HCT116 (cell line): ENCODE measurements around the gene TAS2R30. TPM values are rescaled to one million over a fixed set of nuclear protein-coding genes. Genes with fewer than 3 reads are reported as not detected.

Experiments
- ATAC-seq: fragments of 200-7000 bp; cut with Tn5 transposase; 2 replicates; pipeline ENCODE4 v1.9.1; 2020; ENCODE audit warnings: mild to moderate bottlenecking, moderate library complexity
- BruUV-seq: library from RNA; stranded (reverse); fragments of 400-500 nt; replicated peaks from 2 replicates; lab custom pipeline; 2021; lab: Mats Ljungman, UMichigan
- CTCF ChIA-PET: fragments of 300-600 bp; sonication (Branson Sonifier 250); formaldehyde crosslinking; loops from one replicate; lab custom pipeline; 2021; ENCODE audit warnings: antibody characterized with exemption; lab: Charles Lee
- POLR2A ChIA-PET: fragments of 300-600, 350-600 bp; sonication (Branson Sonifier 250); formaldehyde crosslinking; loops from one replicate; lab custom pipeline; 2021; ENCODE audit warnings: antibody characterized with exemption; lab: Charles Lee
- RAD21 ChIA-PET, 2 experiments: fragments of 300-600 bp; sonication (Branson Sonifier 250); formaldehyde crosslinking; loops; one replicate each; lab custom pipeline; 2023; ENCODE audit warnings: low total read pairs in 2 of 2; ENCODE audit not compliant: uncharacterized antibody in 2 of 2, unreplicated experiment in 2 of 2, low non-redundant PET in 1 of 2; lab: Charles Lee
- DNase-seq: peaks from one replicate; pipeline ENCODE4 v3.0.0-alpha.2; 2010; ENCODE audit warnings: low read depth, low spot score
- H2AFZ ChIP-seq: fragments of 200-600 bp; shearing (Covaris generic), sonication (generic); 2 replicates; pipeline ENCODE4 v1.6.1; 2017; ENCODE audit warnings: low read depth, mixed run types, mixed read lengths, antibody characterized with exemption, low read length; ENCODE audit not compliant: poor library complexity, severe bottlenecking
- H3K27ac ChIP-seq: 2 replicates; pipeline ENCODE4 v1.5.1; 2012; ENCODE audit warnings: low read depth, low read length
- H3K27me3 ChIP-seq: fragments of 200-600 bp; sonication (generic); 2 replicates; pipeline ENCODE4 v1.6.1; 2016; ENCODE audit warnings: mixed run types, low read length, mixed read lengths; ENCODE audit not compliant: insufficient read depth
- H3K36me3 ChIP-seq, 2 experiments: fragments of 200-500 bp in 1 of 2; fragments of 200-600 bp in 1 of 2; sonication (Bioruptor generic) in 1 of 2; sonication (generic) in 1 of 2; 2 replicates each; pipeline versions ENCODE4 v1.5.1 to v1.6.1; 2014 to 2016; ENCODE audit warnings: low read length in 2 of 2, inconsistent platforms in 1 of 2, mixed read lengths in 1 of 2, mixed run types in 1 of 2; ENCODE audit not compliant: insufficient read depth in 2 of 2, control insufficient read depth in 1 of 2
- H3K4me1 ChIP-seq, 2 experiments: fragments of 200-600 bp in 1 of 2; sonication (generic) in 1 of 2; 2 replicates each; pipeline versions ENCODE4 v1.5.1 to v1.6.1; 2012 to 2017; ENCODE audit warnings: low read length in 2 of 2, inconsistent platforms in 1 of 2, mild to moderate bottlenecking in 1 of 2, mixed read lengths in 1 of 2, mixed run types in 1 of 2, moderate library complexity in 1 of 2; ENCODE audit not compliant: insufficient read depth in 2 of 2, control insufficient read depth in 1 of 2
- H3K4me2 ChIP-seq: fragments of 200-600 bp; sonication (generic); 2 replicates; pipeline ENCODE4 v1.6.1; 2017; ENCODE audit warnings: mixed run types, low read length, mixed read lengths
- H3K4me3 ChIP-seq, 2 experiments: fragments of 200-600 bp in 1 of 2; sonication (generic) in 1 of 2; replicated peaks in 1 of 2; 2 replicates each; pipeline ENCODE4 v1.5.1; 2011 to 2016; ENCODE audit warnings: low read length in 2 of 2, control low read depth in 1 of 2, low read depth in 1 of 2, mild to moderate bottlenecking in 1 of 2, mixed read lengths in 1 of 2, mixed run types in 1 of 2
- H3K79me2 ChIP-seq: fragments of 200-600 bp; sonication (generic); 2 replicates; pipeline ENCODE4 v1.6.1; 2017; ENCODE audit warnings: mild to moderate bottlenecking, mixed run types, low read length, moderate library complexity, mixed read lengths; ENCODE audit not compliant: insufficient read depth
- H3K9ac ChIP-seq: fragments of 200-600 bp; sonication (generic); 2 replicates; pipeline ENCODE4 v1.6.1; 2016; ENCODE audit warnings: low read length, mixed read lengths
- H3K9me2 ChIP-seq: fragments of 200-600 bp; sonication (generic), shearing (Covaris generic); 2 replicates; pipeline ENCODE4 v1.6.1; 2017; ENCODE audit warnings: mixed run types, mild to moderate bottlenecking, moderate library complexity; ENCODE audit not compliant: insufficient read depth
- H3K9me3 ChIP-seq, 2 experiments: fragments of 200-500 bp in 1 of 2; fragments of 200-600 bp in 1 of 2; sonication (Bioruptor generic) in 1 of 2; sonication (generic) in 1 of 2; 2 replicates each; pipeline ENCODE4 v1.6.1; 2014 to 2017; ENCODE audit warnings: low read length in 2 of 2, mixed read lengths in 2 of 2, inconsistent platforms in 1 of 2, low read depth in 1 of 2, mild to moderate bottlenecking in 1 of 2, mixed run types in 1 of 2, moderate library complexity in 1 of 2; ENCODE audit not compliant: control insufficient read depth in 1 of 2, insufficient read depth in 1 of 2
- H4K20me1 ChIP-seq: fragments of 200-600 bp; sonication (generic), shearing (Covaris generic); 2 replicates; pipeline ENCODE4 v1.6.1; 2017; ENCODE audit warnings: mixed run types, mild to moderate bottlenecking, moderate library complexity; ENCODE audit not compliant: insufficient read depth
- EGR1 ChIP-seq: IDR thresholded peaks from 2 replicates; pipeline ENCODE4 v1.6.1; 2012; ENCODE audit warnings: low read depth
- ELF1 ChIP-seq: IDR thresholded peaks from 2 replicates; pipeline ENCODE4 v1.6.1; 2012; ENCODE audit warnings: low read depth, borderline replicate concordance
- EZH2phosphoT487 ChIP-seq: fragments of 200-600 bp; IDR thresholded peaks from 2 replicates; pipeline ENCODE4 v1.6.1; 2018; ENCODE audit warnings: antibody characterized with exemption, borderline replicate concordance
- FOSL1 ChIP-seq: IDR thresholded peaks from 2 replicates; pipeline ENCODE4 v1.6.1; 2012; ENCODE audit warnings: low read depth
- POLR2A ChIP-seq: IDR thresholded peaks from 2 replicates; pipeline ENCODE4 v1.7.0; 2011; ENCODE audit warnings: borderline replicate concordance; ENCODE audit not compliant: insufficient read depth, insufficient read length; ENCODE audit errors: extremely low read depth
- POLR2AphosphoS5 ChIP-seq: IDR thresholded peaks from 2 replicates; pipeline ENCODE4 v1.6.1; 2011; ENCODE audit warnings: mild to moderate bottlenecking, low read depth, low read length, moderate library complexity
- SP1 ChIP-seq: IDR thresholded peaks from 2 replicates; pipeline ENCODE4 v1.6.1; 2012; ENCODE audit warnings: low read depth
- ZNF274 ChIP-seq: fragments of 200-500 bp; sonication (Bioruptor generic); IDR thresholded peaks from 2 replicates; pipeline ENCODE4 v1.6.1; 2014; ENCODE audit warnings: mild to moderate bottlenecking, low read depth, low read length, inconsistent platforms
- intact Hi-C: fragments of 100-400 bp; cut with micrococcal nuclease; formaldehyde crosslinking; loops from 2 replicates; pipeline ENCODE4 v1.10.0; 2022
- total RNA-seq: library from RNA; stranded (reverse); gene quantifications from one replicate; pipeline ENCODE4 v1.2.1, GENCODE V29; 2021; ENCODE audit not compliant: unreplicated experiment
- TF ChIP-seq, protein P1 (sequence below): IDR thresholded peaks from 2 replicates; pipeline ENCODE4 v1.6.1; 2012
- TF ChIP-seq, protein P2 (sequence below), 3 experiments: fragments of 200-600 bp in 1 of 3; sonication (generic) in 1 of 3; IDR thresholded peaks in 2 of 3; conservative IDR thresholded peaks in 1 of 3; 2 replicates each; pipeline ENCODE4 v1.5.1; 2012 to 2017; ENCODE audit warnings: low read depth in 2 of 3, low read length in 2 of 3, antibody characterized with exemption in 1 of 3, borderline replicate concordance in 1 of 3, control low read depth in 1 of 3, mild to moderate bottlenecking in 1 of 3, mixed read lengths in 1 of 3, mixed run types in 1 of 3, moderate library complexity in 1 of 3; ENCODE audit not compliant: insufficient read depth in 1 of 3
- TF ChIP-seq, protein P3 (sequence below): IDR thresholded peaks from 2 replicates; pipeline ENCODE4 v1.6.1; 2011; ENCODE audit warnings: mild to moderate bottlenecking, low read length, moderate library complexity; ENCODE audit not compliant: insufficient replicate concordance; ENCODE audit errors: extremely low read depth

Gene TAS2R30
- total RNA-seq, 1 experiment from 2014 or later, result 1.5 TPM

- Histone ChIP-seq H3K27ac (no peak overlapping the region), H3K9me2 (no peaks in the 10 kb centered on the region), H3K4me2 (no peak overlapping the region), H2AFZ (no peak overlapping the region), H3K9ac (no peak overlapping the region), H3K36me3 (no peaks in the 10 kb centered on the region; a peak in 2 of 4 replicates), H4K20me1 (peaks cover 8% of the 10 kb centered on the region; the same call in 1 of the 2 replicates), H3K27me3 (no peaks in the 10 kb centered on the region), H3K79me2 (peaks cover 84% of the 10 kb centered on the region), H3K4me1 (no peaks in the 10 kb centered on the region), H3K4me3 (no peak overlapping the region), H3K9me3 (no peaks in the 10 kb centered on the region; a peak in 1 of 4 replicates)
- BruUV-seq, result no TSS peak
- CTCF ChIA-PET, result no interaction called here
- no peak for DNase-seq
- RAD21 ChIA-PET, result no interaction called here
- TF ChIP-seq POLR2A (no peak), EGR1 (no peak), ELF1 (no peak), ZNF274 (no peak), EZH2phosphoT487 (no peak), FOSL1 (no peak), POLR2AphosphoS5 (no peak), SP1 (no peak)
- TF ChIP-seq, protein P1, sequence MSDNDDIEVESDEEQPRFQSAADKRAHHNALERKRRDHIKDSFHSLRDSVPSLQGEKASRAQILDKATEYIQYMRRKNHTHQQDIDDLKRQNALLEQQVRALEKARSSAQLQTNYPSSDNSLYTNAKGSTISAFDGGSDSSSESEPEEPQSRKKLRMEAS, result no peak
- TF ChIP-seq, protein P2, sequence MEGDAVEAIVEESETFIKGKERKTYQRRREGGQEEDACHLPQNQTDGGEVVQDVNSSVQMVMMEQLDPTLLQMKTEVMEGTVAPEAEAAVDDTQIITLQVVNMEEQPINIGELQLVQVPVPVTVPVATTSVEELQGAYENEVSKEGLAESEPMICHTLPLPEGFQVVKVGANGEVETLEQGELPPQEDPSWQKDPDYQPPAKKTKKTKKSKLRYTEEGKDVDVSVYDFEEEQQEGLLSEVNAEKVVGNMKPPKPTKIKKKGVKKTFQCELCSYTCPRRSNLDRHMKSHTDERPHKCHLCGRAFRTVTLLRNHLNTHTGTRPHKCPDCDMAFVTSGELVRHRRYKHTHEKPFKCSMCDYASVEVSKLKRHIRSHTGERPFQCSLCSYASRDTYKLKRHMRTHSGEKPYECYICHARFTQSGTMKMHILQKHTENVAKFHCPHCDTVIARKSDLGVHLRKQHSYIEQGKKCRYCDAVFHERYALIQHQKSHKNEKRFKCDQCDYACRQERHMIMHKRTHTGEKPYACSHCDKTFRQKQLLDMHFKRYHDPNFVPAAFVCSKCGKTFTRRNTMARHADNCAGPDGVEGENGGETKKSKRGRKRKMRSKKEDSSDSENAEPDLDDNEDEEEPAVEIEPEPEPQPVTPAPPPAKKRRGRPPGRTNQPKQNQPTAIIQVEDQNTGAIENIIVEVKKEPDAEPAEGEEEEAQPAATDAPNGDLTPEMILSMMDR (IDR thresholded peaks at IDR 0.05 in 2 of 3, conservative IDR thresholded peaks at IDR 0.05 in 1 of 3; ENCODE audit: borderline replicate concordance in 1 of 3, insufficient read depth in 1 of 3, low read depth in 2 of 3, low read length in 2 of 3), result no peak
- TF ChIP-seq, protein P3, sequence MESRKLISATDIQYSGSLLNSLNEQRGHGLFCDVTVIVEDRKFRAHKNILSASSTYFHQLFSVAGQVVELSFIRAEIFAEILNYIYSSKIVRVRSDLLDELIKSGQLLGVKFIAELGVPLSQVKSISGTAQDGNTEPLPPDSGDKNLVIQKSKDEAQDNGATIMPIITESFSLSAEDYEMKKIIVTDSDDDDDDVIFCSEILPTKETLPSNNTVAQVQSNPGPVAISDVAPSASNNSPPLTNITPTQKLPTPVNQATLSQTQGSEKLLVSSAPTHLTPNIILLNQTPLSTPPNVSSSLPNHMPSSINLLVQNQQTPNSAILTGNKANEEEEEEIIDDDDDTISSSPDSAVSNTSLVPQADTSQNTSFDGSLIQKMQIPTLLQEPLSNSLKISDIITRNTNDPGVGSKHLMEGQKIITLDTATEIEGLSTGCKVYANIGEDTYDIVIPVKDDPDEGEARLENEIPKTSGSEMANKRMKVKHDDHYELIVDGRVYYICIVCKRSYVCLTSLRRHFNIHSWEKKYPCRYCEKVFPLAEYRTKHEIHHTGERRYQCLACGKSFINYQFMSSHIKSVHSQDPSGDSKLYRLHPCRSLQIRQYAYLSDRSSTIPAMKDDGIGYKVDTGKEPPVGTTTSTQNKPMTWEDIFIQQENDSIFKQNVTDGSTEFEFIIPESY, result no peak
- POLR2A ChIA-PET, result no interaction called here
- ATAC-seq, result no peak
- intact Hi-C loops, result no loop called here
Observed at GRCh38 chr12:11154400-11154925, 20.0 kb upstream of the TAS2R30 start.
